ENCODE results near the gene DPYD. TPM values are rescaled to one million over a fixed set of nuclear protein-coding genes. Genes with fewer than 3 reads are reported as not detected.

Gene DPYD
- total RNA-seq, 2 experiments from 2014 or later: 34.4 to 35.9 TPM

- H3K9me3 ChIP-seq (ENCODE audit: control insufficient read depth in 1 of 2, insufficient read depth in 1 of 2, low read length in 2 of 2): peaks cover 0 to 5% of the 10 kb centered on the region in 2 experiments
- Mint-ChIP-seq H3K27me3 (no peaks in the 10 kb centered on the region), H3K27ac (no peak overlapping the region), H3K4me3 (no peak overlapping the region), H3K4me1 (ENCODE audit: low read depth) (no peaks in the 10 kb centered on the region), H3K9me3 (peaks cover 6% of the 10 kb centered on the region), H3K36me3 (ENCODE audit: low read depth) (peaks cover 91% of the 10 kb centered on the region)
- no peak overlapping the region for H3K4me3 ChIP-seq (ENCODE audit: low read length)
- TF ChIP-seq CTCF (IDR thresholded peaks at IDR 0.05): no peak
- H3K27ac ChIP-seq (ENCODE audit: low read depth in 1 of 2, low read length in 2 of 2): no peak overlapping the region
- no peaks in the 10 kb centered on the region for H3K36me3 ChIP-seq (ENCODE audit: insufficient read depth, low read length)
- DNase-seq: no peak
- intact Hi-C loops (cut with DNase I, micrococcal nuclease): no loop called here
- ChIA-PET POLR2A (no interaction called here), CTCF (no interaction called here)
- H3K27me3 ChIP-seq (ENCODE audit: control insufficient read depth in 1 of 2, insufficient read depth in 2 of 2, low read length in 2 of 2): no peaks in the 10 kb centered on the region
- no peak for ATAC-seq (ENCODE audit: poor library complexity)
- H3K4me1 ChIP-seq (ENCODE audit: insufficient read depth, low read length): no peaks in the 10 kb centered on the region
Observed at GRCh38 chr1:97356309-97356708, 564.5 kb downstream of the DPYD start.

GRCh38 chr1:97352936-97353382 is 567.9 kb downstream of the DPYD start:
- Histone ChIP-seq H3K4me1 (ENCODE audit: insufficient read depth, low read length) (no peaks in the 10 kb centered on the region), H3K36me3 (ENCODE audit: insufficient read depth, low read length) (no peaks in the 10 kb centered on the region), H3K9me3 (ENCODE audit: control insufficient read depth in 1 of 2, insufficient read depth in 1 of 2, low read length in 2 of 2) (peaks cover 0 to 1% of the 10 kb centered on the region in 2 experiments), H3K27ac (ENCODE audit: low read depth in 1 of 2, low read length in 2 of 2) (no peak overlapping the region), H3K4me3 (ENCODE audit: low read length) (no peak overlapping the region), H3K27me3 (ENCODE audit: control insufficient read depth in 1 of 2, insufficient read depth in 2 of 2, low read length in 2 of 2) (no peaks in the 10 kb centered on the region)
- no peak for TF ChIP-seq CTCF (IDR thresholded peaks at IDR 0.05)
- Mint-ChIP-seq H3K27ac (no peak overlapping the region), H3K27me3 (no peaks in the 10 kb centered on the region), H3K36me3 (ENCODE audit: low read depth) (peaks cover 64% of the 10 kb centered on the region), H3K4me1 (ENCODE audit: low read depth) (no peaks in the 10 kb centered on the region), H3K4me3 (no peak overlapping the region), H3K9me3 (no peaks in the 10 kb centered on the region)
- CTCF ChIA-PET: no interaction called here
- intact Hi-C loops (cut with DNase I, micrococcal nuclease): no loop called here
- POLR2A ChIA-PET: no interaction called here
- DNase-seq: no peak
- ATAC-seq (ENCODE audit: poor library complexity): no peak

GRCh38 chr1:97351846-97352245 is 569.0 kb downstream of the DPYD start:
- H3K4me1 ChIP-seq (ENCODE audit: insufficient read depth, low read length): no peaks in the 10 kb centered on the region
- no peaks in the 10 kb centered on the region for H3K36me3 ChIP-seq (ENCODE audit: insufficient read depth, low read length)
- H3K27me3 ChIP-seq (ENCODE audit: control insufficient read depth in 1 of 2, insufficient read depth in 2 of 2, low read length in 2 of 2): no peaks in the 10 kb centered on the region
- DNase-seq (no peak), ATAC-seq (ENCODE audit: poor library complexity) (no peak)
- Mint-ChIP-seq H3K27ac (no peak overlapping the region), H3K36me3 (ENCODE audit: low read depth) (peaks cover 57% of the 10 kb centered on the region), H3K4me1 (ENCODE audit: low read depth) (no peaks in the 10 kb centered on the region), H3K9me3 (no peaks in the 10 kb centered on the region), H3K4me3 (no peak overlapping the region), H3K27me3 (no peaks in the 10 kb centered on the region)
- ChIA-PET CTCF (no interaction called here), POLR2A (no interaction called here)
- H3K4me3 ChIP-seq (ENCODE audit: low read length): no peak overlapping the region
- no peak for TF ChIP-seq CTCF (IDR thresholded peaks at IDR 0.05)
- no peak overlapping the region for H3K27ac ChIP-seq (ENCODE audit: low read depth in 1 of 2, low read length in 2 of 2)
- no peaks in the 10 kb centered on the region for H3K9me3 ChIP-seq (ENCODE audit: control insufficient read depth in 1 of 2, insufficient read depth in 1 of 2, low read length in 2 of 2)
- intact Hi-C loops (cut with DNase I, micrococcal nuclease): no loop called here

Measured in CD4-positive, alpha-beta T cell (primary cell).